Measurements from ENCODE around the gene GNA12.

DNA sequence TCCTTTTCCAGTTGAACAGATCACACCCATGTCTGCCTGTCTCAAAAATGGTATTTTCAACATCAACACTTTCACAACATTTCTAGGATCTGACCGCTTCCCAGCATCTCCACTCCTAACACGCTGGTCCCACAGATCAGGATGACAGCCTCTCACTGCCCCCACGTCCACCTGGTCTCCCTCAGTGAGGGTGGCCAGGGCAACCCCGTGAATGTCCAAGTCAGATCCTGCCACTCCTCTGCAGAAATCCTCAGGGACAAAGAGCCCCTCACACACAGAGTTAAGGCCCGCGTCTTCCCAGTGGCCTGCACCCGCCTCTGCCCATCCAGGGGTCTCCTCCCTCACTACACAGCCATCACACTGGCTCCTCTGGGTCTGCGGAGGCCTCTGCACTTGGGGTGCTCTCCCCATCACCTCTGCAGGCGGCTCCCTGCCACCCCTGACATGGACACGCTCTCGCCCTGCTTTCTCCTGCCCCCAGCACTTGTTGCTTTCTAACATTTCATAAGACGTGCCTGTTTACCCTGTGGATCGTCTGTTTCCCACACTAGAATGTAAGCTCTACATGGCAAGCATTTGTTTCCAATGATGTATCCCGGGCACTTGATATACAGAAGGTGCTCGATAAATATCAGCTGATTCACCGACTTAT lies 20.0 kb downstream of the GNA12 start:
- TF ChIP-seq, protein P1, sequence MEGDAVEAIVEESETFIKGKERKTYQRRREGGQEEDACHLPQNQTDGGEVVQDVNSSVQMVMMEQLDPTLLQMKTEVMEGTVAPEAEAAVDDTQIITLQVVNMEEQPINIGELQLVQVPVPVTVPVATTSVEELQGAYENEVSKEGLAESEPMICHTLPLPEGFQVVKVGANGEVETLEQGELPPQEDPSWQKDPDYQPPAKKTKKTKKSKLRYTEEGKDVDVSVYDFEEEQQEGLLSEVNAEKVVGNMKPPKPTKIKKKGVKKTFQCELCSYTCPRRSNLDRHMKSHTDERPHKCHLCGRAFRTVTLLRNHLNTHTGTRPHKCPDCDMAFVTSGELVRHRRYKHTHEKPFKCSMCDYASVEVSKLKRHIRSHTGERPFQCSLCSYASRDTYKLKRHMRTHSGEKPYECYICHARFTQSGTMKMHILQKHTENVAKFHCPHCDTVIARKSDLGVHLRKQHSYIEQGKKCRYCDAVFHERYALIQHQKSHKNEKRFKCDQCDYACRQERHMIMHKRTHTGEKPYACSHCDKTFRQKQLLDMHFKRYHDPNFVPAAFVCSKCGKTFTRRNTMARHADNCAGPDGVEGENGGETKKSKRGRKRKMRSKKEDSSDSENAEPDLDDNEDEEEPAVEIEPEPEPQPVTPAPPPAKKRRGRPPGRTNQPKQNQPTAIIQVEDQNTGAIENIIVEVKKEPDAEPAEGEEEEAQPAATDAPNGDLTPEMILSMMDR (IDR thresholded peaks at IDR 0.05; ENCODE audit: low read depth, low read length, poor library complexity, severe bottlenecking) = peak; percentile 8
- TF ChIP-seq EZH2phosphoT487 (IDR thresholded peaks at IDR 0.05; ENCODE audit: borderline replicate concordance, low read length) = no peak
